ENCODE results near the gene MOB3C. TPM values are rescaled to one million over a fixed set of nuclear protein-coding genes. Genes with fewer than 3 reads are reported as not detected.

Gene MOB3C
- total RNA-seq, 2 donors from 2014 or later: 20.8 to 23.3 TPM

DNA sequence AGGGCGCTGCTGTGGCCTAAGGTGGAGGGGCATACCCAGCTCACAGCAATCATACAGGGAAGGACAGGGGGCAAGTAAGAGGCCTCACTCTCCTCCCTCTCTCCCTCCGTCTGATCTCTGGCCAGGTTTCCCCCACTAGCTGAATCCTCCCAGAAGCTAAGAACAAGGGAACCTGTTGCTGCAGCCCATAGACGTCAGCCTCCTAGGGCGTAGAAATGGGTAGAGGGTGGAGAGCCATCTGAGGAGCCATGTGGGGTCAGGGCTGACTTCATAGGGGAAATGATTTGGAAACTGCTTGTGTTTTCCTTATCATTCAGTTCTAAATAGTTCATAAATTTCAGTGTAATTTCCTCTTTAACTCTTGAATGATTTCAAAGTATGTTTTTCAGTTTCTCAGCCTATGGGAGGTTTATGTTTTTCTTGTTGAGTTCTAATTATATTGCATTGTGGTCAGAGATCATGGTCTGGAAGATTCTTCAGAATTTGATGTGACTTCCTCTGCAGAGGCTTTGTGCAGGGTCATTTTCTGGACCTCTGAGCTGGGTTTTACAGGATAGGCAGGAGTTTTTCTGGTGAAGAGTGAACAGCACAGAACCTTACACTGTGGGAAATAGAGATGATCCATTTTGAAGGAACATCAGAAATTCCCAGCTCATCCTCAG is 2.3 kb upstream of the MOB3C start:
- Histone ChIP-seq H3K36me3 (replicated peaks in 1 of 2; ENCODE audit: insufficient read depth in 1 of 2, low read depth in 2 of 2) (no peaks in the 10 kb centered on the region), H3K27me3 (no peaks in the 10 kb centered on the region), H3K27ac (no peak overlapping the region), H3K4me3 (no peak overlapping the region), H3K4me1 (peaks cover 31% of the 10 kb centered on the region), H3K9me3 (no peaks in the 10 kb centered on the region)
- intact Hi-C loops (cut with DNase I): no loop called here
- 80 to 87% methylated on average over 4 of the region's 4 CpGs for WGBS, 2 donors
- no peak for DNase-seq
- no peak for ATAC-seq
- no peak for TF ChIP-seq POLR2A (IDR thresholded peaks at IDR 0.05)
- TF ChIP-seq, protein P1, sequence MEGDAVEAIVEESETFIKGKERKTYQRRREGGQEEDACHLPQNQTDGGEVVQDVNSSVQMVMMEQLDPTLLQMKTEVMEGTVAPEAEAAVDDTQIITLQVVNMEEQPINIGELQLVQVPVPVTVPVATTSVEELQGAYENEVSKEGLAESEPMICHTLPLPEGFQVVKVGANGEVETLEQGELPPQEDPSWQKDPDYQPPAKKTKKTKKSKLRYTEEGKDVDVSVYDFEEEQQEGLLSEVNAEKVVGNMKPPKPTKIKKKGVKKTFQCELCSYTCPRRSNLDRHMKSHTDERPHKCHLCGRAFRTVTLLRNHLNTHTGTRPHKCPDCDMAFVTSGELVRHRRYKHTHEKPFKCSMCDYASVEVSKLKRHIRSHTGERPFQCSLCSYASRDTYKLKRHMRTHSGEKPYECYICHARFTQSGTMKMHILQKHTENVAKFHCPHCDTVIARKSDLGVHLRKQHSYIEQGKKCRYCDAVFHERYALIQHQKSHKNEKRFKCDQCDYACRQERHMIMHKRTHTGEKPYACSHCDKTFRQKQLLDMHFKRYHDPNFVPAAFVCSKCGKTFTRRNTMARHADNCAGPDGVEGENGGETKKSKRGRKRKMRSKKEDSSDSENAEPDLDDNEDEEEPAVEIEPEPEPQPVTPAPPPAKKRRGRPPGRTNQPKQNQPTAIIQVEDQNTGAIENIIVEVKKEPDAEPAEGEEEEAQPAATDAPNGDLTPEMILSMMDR (IDR thresholded peaks at IDR 0.05): no peak

DNA sequence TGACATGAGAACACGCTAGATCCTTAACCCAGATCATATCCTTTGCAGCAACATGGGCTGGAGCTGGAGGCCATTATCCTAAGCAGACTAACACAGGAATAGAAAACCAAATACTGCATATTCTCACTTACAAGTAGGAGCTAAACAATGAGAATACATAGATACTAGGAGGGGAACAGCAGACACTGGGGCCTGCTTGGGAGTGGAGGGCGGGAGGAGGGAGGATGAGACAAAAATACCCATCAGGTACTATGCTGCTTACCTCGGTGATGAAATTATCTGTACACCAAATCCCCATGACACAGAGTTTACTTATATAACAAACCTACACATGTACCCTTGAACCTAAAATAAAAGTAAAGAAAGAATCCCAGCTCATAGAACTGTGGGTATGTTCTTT is 1.2 kb upstream of the MOB3C start:
- TF ChIP-seq, protein P1 (IDR thresholded peaks at IDR 0.05): no peak
- TF ChIP-seq POLR2A (IDR thresholded peaks at IDR 0.05): no peak
- no peak for ATAC-seq
- no peaks in the 10 kb centered on the region for H3K27me3 ChIP-seq
- H3K4me1 ChIP-seq: peaks cover 41% of the 10 kb centered on the region
- no peak overlapping the region for H3K4me3 ChIP-seq
- no peaks in the 10 kb centered on the region for H3K36me3 ChIP-seq (replicated peaks in 1 of 2; ENCODE audit: insufficient read depth in 1 of 2, low read depth in 2 of 2)
- DNase-seq: no peak
- no peaks in the 10 kb centered on the region for H3K9me3 ChIP-seq
- 79 to 80% methylated on average over 3 of the region's 3 CpGs for WGBS, 2 donors
- intact Hi-C loops (cut with DNase I): no loop called here
- peak overlapping the region in 1 of 4 donors; percentile 90 for H3K27ac ChIP-seq

DNA sequence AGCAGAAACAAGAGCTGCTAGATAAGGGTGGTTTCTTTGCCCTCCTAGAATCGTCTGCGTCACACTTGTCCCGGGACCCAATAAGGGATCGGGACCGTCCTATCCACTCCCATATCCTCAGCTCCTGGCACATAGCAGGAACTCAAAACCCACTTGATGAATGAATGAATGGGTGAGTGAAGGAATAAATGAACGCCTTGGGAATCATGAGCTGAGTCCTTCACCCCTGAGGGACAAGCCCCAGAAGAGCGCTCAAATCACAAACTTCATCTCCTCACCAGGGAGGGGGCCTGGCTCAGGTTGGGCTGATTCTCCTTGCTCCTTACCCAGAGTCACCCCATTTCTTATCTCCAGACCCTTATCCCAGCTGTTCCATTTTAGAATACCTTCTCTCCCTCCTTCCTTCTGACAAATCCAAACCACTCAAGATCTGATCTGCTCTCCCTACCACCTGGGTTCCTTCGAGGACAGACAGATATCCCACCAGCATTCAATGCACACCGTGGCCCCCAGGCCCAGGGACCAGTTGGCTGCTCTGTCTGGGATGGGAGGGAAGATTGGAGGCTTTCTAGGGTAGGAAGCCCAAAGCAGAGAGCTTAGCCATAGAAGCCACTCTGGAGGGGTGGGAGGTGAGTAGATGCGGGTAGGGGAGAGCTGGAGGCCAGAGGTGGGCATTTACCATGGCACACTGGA is 643 bp upstream of the MOB3C start:
- peak overlapping the region in 1 of 2 donors; percentile 59 for H3K4me3 ChIP-seq
- no peak for DNase-seq
- no peaks in the 10 kb centered on the region for H3K27me3 ChIP-seq
- H3K36me3 ChIP-seq (replicated peaks in 1 of 2; ENCODE audit: insufficient read depth in 1 of 2, low read depth in 2 of 2): no peaks in the 10 kb centered on the region
- peak overlapping the region; percentile 81 to 94 (median 88) for H3K27ac ChIP-seq
- 31 to 33% methylated on average over 10 of the region's 10 CpGs for WGBS, 2 donors
- no peaks in the 10 kb centered on the region for H3K9me3 ChIP-seq
- intact Hi-C loops (cut with DNase I): no loop called here
- peak; percentile 16 for ATAC-seq
- H3K4me1 ChIP-seq: peaks cover 47% of the 10 kb centered on the region
- TF ChIP-seq, protein P1 (IDR thresholded peaks at IDR 0.05): no peak
- no peak for TF ChIP-seq POLR2A (IDR thresholded peaks at IDR 0.05)

DNA sequence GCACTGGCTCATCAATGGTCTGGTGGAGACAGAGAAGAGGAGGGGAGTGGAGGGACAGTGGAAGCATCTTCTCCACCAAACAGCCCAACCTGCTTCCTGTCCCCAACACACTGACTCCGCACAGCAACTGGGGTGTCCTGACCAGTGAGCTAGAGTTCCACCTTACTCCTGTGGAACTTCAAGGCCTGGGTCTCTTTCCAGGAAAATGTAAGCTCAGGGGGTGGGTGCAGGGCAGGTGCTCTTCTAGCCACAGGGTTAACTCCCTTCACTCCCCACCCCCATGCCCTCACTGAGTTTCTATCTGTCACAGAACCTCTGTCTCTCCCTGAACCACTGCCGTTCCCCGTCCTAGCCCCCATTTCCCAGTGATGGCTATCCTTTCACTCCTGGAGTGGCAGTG is 876 bp downstream of the MOB3C start:
- ATAC-seq (no peak), DNase-seq (no peak)
- Histone ChIP-seq H3K36me3 (replicated peaks in 1 of 2; ENCODE audit: insufficient read depth in 1 of 2, low read depth in 2 of 2) (no peaks in the 10 kb centered on the region), H3K4me1 (peaks cover 62% of the 10 kb centered on the region), H3K4me3 (peak overlapping the region; percentile 47 to 59), H3K27me3 (no peaks in the 10 kb centered on the region), H3K27ac (peak overlapping the region; percentile 81 to 94 (median 88)), H3K9me3 (no peaks in the 10 kb centered on the region)
- TF ChIP-seq, protein P1 (IDR thresholded peaks at IDR 0.05): no peak
- no peak for TF ChIP-seq POLR2A (IDR thresholded peaks at IDR 0.05)
- WGBS, 2 donors: 24 to 35% methylated on average over 3 of the region's 3 CpGs
- intact Hi-C loops (cut with DNase I): no loop called here
